Body of pancreas (tissue), 4 donors: ENCODE measurements around the gene ANKRD23. TPM values are rescaled to one million over a fixed set of nuclear protein-coding genes. Genes with fewer than 3 reads are reported as not detected.
A peak's percentile ranks its signal among the peaks of the same experiment; 100 is the strongest.

Source experiments
- ATAC-seq: fragments of 150-250 bp; one replicate; pipeline ENCODE4 v1.9.1; 2016
- DNase-seq, 4 donors: peaks; one replicate each; pipeline ENCODE4 v3.0.0-alpha.2; 2019
- H3K27ac ChIP-seq, 4 donors: fragments of 200-600 bp; sonication (generic); 1 replicate in 3 of 4; 2 replicates in 1 of 4; pipeline versions ENCODE4 v1.5.1 to v1.6.1; 2016 to 2019; ENCODE audit warnings: mild to moderate bottlenecking in 1 of 4, mixed read lengths in 1 of 4, moderate library complexity in 1 of 4
- H3K27me3 ChIP-seq, 2 donors: fragments of 200-600 bp; sonication (generic); one replicate each; pipeline ENCODE4 v1.6.0; 2016; ENCODE audit warnings: mild to moderate bottlenecking in 1 of 2
- H3K36me3 ChIP-seq, 2 donors: fragments of 200-600 bp; sonication (generic); replicated peaks in 1 of 2; 2 replicates each; pipeline ENCODE4 v1.5.1; 2016; ENCODE audit warnings: low read depth in 2 of 2; ENCODE audit not compliant: insufficient read depth in 1 of 2
- H3K4me1 ChIP-seq: fragments of 200-600 bp; sonication (generic); one replicate; pipeline ENCODE4 v1.6.0; 2016
- H3K4me3 ChIP-seq, 2 donors: fragments of 200-600 bp; sonication (generic); 1 replicate in 1 of 2; 2 replicates in 1 of 2; pipeline ENCODE4 v1.5.1; 2016 to 2019
- H3K9me3 ChIP-seq, 3 donors: fragments of 200-600 bp; sonication (generic); 1 replicate in 2 of 3; 2 replicates in 1 of 3; pipeline ENCODE4 v1.5.1; 2016
- POLR2A ChIP-seq, 3 donors: fragments of 450-650 bp; IDR thresholded peaks; one replicate each; pipeline ENCODE4 v1.6.1; 2016; ENCODE audit warnings: antibody characterized with exemption in 3 of 3, mild to moderate bottlenecking in 2 of 3
- WGBS, 2 donors: methylation state at CpG; one replicate each; pipeline ENCODE4 v1.1.5; 2017; 5-methylcytosine and 5-hydroxymethylcytosine counted together
- intact Hi-C: fragments of 100-400 bp; cut with DNase I; formaldehyde crosslinking; loops from one replicate; pipeline ENCODE4 v1.15.1; 2023
- total RNA-seq, 2 donors: library from RNA; depleted of rRNA; stranded (reverse); fragments of >200 nt; gene quantifications; one replicate each; pipeline ENCODE4 v1.1.0, GENCODE V29; 2016
- TF ChIP-seq, protein P1 (sequence below), 7 experiments: fragments of 450-650 bp in 4 of 7; fragments of 200-600 bp in 3 of 7; sonication (generic) in 3 of 7; IDR thresholded peaks; one replicate each; pipeline ENCODE4 v1.5.1; 2016 to 2019; ENCODE audit warnings: antibody characterized with exemption in 7 of 7

ANKRD23 gene
- total RNA-seq, 2 donors from 2014 or later: 4.2 to 12.9 TPM

DNA sequence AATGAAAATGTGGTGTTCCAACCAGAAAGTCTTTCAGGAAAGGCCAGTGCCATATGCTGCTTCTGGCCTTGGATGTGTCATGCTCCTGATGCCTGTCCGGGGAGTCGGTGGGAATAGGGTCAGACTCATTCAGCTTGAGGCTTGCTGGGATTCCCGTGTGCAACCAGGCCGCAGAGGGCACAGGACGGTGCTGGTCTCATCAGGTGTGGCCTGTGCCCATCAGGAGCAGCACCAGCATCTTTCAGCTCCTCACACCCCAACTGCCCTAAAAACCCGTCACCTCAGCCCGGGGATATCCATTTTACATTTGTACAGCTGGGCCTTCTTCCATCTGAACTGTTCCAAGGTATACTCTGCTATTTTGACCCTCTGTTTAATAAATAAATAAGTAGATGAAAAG is 41.1 kb downstream of the ANKRD23 start:
- no peaks in the 10 kb centered on the region for H3K36me3 ChIP-seq
- intact Hi-C loops: loop anchor here (5.0 kb wide), 1 partner anchor 250 kb away; no protein-coding TSS in a partner anchor
- ATAC-seq (no peak), DNase-seq (no peak)
- peaks cover 7% of the 10 kb centered on the region for H3K4me1 ChIP-seq
- TF ChIP-seq, protein P1, sequence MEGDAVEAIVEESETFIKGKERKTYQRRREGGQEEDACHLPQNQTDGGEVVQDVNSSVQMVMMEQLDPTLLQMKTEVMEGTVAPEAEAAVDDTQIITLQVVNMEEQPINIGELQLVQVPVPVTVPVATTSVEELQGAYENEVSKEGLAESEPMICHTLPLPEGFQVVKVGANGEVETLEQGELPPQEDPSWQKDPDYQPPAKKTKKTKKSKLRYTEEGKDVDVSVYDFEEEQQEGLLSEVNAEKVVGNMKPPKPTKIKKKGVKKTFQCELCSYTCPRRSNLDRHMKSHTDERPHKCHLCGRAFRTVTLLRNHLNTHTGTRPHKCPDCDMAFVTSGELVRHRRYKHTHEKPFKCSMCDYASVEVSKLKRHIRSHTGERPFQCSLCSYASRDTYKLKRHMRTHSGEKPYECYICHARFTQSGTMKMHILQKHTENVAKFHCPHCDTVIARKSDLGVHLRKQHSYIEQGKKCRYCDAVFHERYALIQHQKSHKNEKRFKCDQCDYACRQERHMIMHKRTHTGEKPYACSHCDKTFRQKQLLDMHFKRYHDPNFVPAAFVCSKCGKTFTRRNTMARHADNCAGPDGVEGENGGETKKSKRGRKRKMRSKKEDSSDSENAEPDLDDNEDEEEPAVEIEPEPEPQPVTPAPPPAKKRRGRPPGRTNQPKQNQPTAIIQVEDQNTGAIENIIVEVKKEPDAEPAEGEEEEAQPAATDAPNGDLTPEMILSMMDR (IDR thresholded peaks at IDR 0.05): no peak
- TF ChIP-seq POLR2A (IDR thresholded peaks at IDR 0.05): no peak
- H3K9me3 ChIP-seq: no peaks in the 10 kb centered on the region
- no peak overlapping the region for H3K27ac ChIP-seq
- no peak overlapping the region for H3K4me3 ChIP-seq
- WGBS, 2 donors: 73 to 89% methylated on average over 4 to 7 of the region's 7 CpGs
- no peaks in the 10 kb centered on the region for H3K27me3 ChIP-seq

DNA sequence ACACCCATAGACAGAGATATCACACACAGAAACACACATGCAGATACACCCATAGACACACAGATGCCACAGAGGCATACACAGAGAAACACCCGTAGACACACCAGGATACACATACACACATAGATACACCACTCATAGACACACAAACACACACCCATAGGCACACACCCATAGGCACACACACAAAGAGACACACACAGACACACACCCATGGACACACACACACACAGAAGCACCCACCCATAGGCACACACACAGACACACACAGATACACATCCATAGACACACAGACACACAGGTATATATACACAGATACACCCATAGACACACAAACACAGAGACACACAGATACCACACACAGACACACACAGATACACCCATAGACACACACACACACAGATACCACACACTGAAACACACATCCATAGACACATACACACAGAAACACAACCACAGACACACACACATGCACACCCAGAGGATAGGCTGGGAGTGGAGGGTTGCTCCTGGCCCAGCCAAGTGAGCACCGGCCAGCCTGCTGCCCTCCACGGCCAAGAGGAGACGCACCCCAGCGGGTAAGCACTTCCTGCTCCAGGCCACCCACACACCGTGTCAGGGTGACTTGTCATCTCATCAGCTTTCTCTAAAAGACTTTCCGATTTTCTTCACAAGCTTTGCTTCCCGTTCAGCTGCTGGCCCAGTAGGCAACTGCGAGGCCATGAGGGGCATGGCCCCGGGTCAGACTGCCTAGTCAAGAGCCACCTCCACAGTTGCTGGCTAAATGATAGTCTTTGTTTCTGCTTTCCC is 41.8 kb downstream of the ANKRD23 start:
- ATAC-seq (no peak), DNase-seq (no peak)
- no peaks in the 10 kb centered on the region for H3K27me3 ChIP-seq
- WGBS, 2 donors: 90 to 91% methylated on average over 9 to 10 of the region's 10 CpGs
- H3K36me3 ChIP-seq: no peaks in the 10 kb centered on the region
- peaks cover 7% of the 10 kb centered on the region for H3K4me1 ChIP-seq
- H3K4me3 ChIP-seq: no peak overlapping the region
- H3K27ac ChIP-seq: no peak overlapping the region
- TF ChIP-seq, protein P1 (IDR thresholded peaks at IDR 0.05): no peak
- TF ChIP-seq POLR2A (IDR thresholded peaks at IDR 0.05): no peak
- no peaks in the 10 kb centered on the region for H3K9me3 ChIP-seq
- intact Hi-C loops: loop anchor here (5.0 kb wide), 1 partner anchor 250 kb away; no protein-coding TSS in a partner anchor

DNA sequence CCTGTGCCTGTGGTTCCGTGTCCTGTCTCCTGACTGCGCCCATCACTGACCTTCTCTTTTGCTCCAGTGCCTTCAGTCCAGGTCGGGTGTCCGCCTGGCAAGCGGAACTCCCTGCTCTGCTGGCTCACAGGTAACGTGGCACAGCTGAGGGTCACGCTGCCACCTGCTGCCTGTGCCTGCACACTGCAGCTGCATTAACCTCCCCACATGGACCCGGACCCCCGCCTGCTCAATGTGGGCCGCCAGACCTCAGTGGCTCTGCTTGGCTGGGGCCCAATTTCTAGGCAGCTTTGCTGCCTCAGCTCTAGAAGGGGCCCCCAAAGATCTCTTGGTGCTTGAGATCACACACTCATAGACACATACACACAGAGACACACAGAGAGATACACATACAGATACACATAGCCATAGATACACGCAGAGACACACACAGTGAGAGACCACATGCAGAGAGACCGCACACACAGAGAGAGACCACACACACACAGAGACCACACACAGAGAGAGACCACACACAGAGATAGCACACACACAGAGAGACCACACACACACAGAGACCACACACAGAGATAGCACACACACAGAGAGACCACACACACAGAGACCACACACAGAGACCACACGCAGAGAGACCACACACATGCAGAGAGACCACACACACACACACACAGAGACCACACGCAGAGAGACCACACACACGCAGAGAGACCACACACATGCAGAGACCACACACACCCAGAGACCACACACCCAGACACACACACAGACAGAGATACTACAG is 42.6 kb downstream of the ANKRD23 start:
- TF ChIP-seq, protein P1 (IDR thresholded peaks at IDR 0.05): peak; percentile 80 to 94 (median 91)
- TF ChIP-seq POLR2A (IDR thresholded peaks at IDR 0.05): no peak
- DNase-seq: peak; percentile 80 to 88 (median 84)
- no peak overlapping the region for H3K4me3 ChIP-seq
- H3K4me1 ChIP-seq: peaks cover 7% of the 10 kb centered on the region
- H3K9me3 ChIP-seq: no peaks in the 10 kb centered on the region
- WGBS, 2 donors: 33 to 39% methylated on average over 7 to 15 of the region's 15 CpGs
- H3K36me3 ChIP-seq: no peaks in the 10 kb centered on the region
- peak; percentile 94 for ATAC-seq
- no peak overlapping the region for H3K27ac ChIP-seq
- intact Hi-C loops: loop anchor here (5.0 kb wide), 1 partner anchor 249 kb away; no protein-coding TSS in a partner anchor
- no peaks in the 10 kb centered on the region for H3K27me3 ChIP-seq

DNA sequence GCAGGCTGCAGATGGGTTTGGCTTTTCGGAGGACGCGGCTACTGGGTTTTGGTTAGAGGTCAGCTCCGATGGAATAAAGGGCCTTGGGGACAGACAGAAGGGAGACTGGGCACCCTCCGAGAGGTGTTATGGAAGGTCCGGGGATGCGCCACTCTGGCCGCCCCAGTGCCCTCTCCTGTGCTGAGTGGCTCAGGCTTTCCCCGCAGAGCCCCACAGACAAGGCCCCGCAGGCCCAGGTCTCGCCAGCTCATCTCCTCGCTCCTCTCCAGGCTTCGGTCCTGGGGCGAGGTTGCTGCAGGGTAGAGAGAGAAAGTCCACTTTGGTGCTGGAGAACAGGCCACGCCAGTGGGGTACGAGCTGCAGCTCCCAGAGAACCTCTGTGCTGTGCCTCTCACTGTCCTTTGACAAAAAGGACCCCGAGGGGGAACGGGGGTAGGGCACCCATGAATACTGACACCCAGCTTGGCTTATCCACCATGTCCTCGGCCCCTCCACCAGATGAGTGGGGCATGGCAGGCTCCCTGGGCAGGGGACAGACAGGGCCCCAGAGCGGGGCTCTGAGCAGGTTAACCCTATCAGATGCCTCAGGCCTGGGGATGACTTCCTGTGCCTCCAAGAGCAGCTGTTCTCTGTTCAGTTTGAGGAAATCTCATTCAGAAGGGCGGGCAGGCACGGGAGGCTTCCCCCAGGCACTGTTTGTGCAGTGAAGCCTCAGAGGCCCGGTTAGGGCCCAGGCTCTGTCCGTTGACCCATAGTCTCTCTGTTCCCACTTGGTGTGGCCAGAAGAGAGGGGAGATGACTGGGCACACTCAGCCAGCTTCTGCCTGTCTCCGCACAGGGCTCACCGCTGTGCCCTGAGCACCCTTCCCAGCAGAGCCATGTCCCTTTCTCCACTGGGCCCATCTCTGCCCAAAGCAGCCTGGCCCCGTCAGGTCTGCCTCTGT is 43.5 kb downstream of the ANKRD23 start:
- H3K27ac ChIP-seq: no peak overlapping the region
- H3K4me3 ChIP-seq: no peak overlapping the region
- ATAC-seq: no peak
- peaks cover 7% of the 10 kb centered on the region for H3K4me1 ChIP-seq
- no peaks in the 10 kb centered on the region for H3K27me3 ChIP-seq
- TF ChIP-seq POLR2A (IDR thresholded peaks at IDR 0.05): no peak
- TF ChIP-seq, protein P1 (IDR thresholded peaks at IDR 0.05): no peak
- intact Hi-C loops: loop anchor here (5.0 kb wide), 1 partner anchor 248 kb away; no protein-coding TSS in a partner anchor
- no peak for DNase-seq
- no peaks in the 10 kb centered on the region for H3K9me3 ChIP-seq
- H3K36me3 ChIP-seq: no peaks in the 10 kb centered on the region
- WGBS, 2 donors: 83 to 85% methylated on average over 13 to 27 of the region's 27 CpGs
